ENCODE measurements around the gene HLA-DOA. TPM values are rescaled to one million over a fixed set of nuclear protein-coding genes. Genes with fewer than 3 reads are reported as not detected.

Gene HLA-DOA
- total and polyA plus RNA-seq, 2 experiments from 2014 or later = 0.83 to 2.0 TPM

GRCh38 chr6:33007831-33008400 is 1.5 kb downstream of the HLA-DOA start:
- Histone ChIP-seq H3K4me1 (ENCODE audit: insufficient read depth) (no peaks in the 10 kb centered on the region), H3K36me3 (replicated peaks; ENCODE audit: insufficient read depth, low read depth) (no peaks in the 10 kb centered on the region), H3K4me3 (no peak overlapping the region), H3K27ac (no peak overlapping the region), H3K4me2 (no peak overlapping the region), H3K27me3 (peaks cover 12% of the 10 kb centered on the region), H3K79me2 (no peaks in the 10 kb centered on the region), H3K9me3 (ENCODE audit: low read depth) (no peaks in the 10 kb centered on the region), H3K9me2 (replicated peaks; ENCODE audit: insufficient read depth) (no peaks in the 10 kb centered on the region), H2AFZ (no peak overlapping the region), H4K20me1 (ENCODE audit: insufficient read depth, poor library complexity, severe bottlenecking) (no peaks in the 10 kb centered on the region)
- 92% methylated on average over 26 of the region's 26 CpGs for WGBS (ENCODE audit: low lambda C conversion rate, missing lambda C conversion rate)
- no peak for DNase-seq (ENCODE audit: low spot score)
- TF ChIP-seq EZH2phosphoT487 (IDR thresholded peaks at IDR 0.05; ENCODE audit: low read depth, severe bottlenecking, unreplicated experiment) (no peak), EZH2 (IDR thresholded peaks at IDR 0.05; ENCODE audit: borderline replicate concordance) (no peak)
- TF ChIP-seq, protein P1, sequence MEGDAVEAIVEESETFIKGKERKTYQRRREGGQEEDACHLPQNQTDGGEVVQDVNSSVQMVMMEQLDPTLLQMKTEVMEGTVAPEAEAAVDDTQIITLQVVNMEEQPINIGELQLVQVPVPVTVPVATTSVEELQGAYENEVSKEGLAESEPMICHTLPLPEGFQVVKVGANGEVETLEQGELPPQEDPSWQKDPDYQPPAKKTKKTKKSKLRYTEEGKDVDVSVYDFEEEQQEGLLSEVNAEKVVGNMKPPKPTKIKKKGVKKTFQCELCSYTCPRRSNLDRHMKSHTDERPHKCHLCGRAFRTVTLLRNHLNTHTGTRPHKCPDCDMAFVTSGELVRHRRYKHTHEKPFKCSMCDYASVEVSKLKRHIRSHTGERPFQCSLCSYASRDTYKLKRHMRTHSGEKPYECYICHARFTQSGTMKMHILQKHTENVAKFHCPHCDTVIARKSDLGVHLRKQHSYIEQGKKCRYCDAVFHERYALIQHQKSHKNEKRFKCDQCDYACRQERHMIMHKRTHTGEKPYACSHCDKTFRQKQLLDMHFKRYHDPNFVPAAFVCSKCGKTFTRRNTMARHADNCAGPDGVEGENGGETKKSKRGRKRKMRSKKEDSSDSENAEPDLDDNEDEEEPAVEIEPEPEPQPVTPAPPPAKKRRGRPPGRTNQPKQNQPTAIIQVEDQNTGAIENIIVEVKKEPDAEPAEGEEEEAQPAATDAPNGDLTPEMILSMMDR (IDR thresholded peaks at IDR 0.05; ENCODE audit: poor library complexity) = no peak

GRCh38 chr6:33004940-33005339 is 4.5 kb downstream of the HLA-DOA start:
- no peak overlapping the region for H3K4me2 ChIP-seq
- H3K4me1 ChIP-seq (ENCODE audit: insufficient read depth) = no peaks in the 10 kb centered on the region
- H4K20me1 ChIP-seq (ENCODE audit: insufficient read depth, poor library complexity, severe bottlenecking) = no peaks in the 10 kb centered on the region
- DNase-seq (ENCODE audit: low spot score) = no peak
- H3K9me2 ChIP-seq (replicated peaks; ENCODE audit: insufficient read depth) = no peaks in the 10 kb centered on the region
- no peak overlapping the region for H3K27ac ChIP-seq
- TF ChIP-seq EZH2 (IDR thresholded peaks at IDR 0.05; ENCODE audit: borderline replicate concordance) = no peak
- no peak for TF ChIP-seq EZH2phosphoT487 (IDR thresholded peaks at IDR 0.05; ENCODE audit: low read depth, severe bottlenecking, unreplicated experiment)
- TF ChIP-seq, protein P1 (IDR thresholded peaks at IDR 0.05; ENCODE audit: poor library complexity) = no peak
- WGBS (ENCODE audit: low lambda C conversion rate, missing lambda C conversion rate) = 92% methylated on average over 6 of the region's 6 CpGs
- no peak overlapping the region for H2AFZ ChIP-seq
- no peaks in the 10 kb centered on the region for H3K36me3 ChIP-seq (replicated peaks; ENCODE audit: insufficient read depth, low read depth)
- no peaks in the 10 kb centered on the region for H3K9me3 ChIP-seq (ENCODE audit: low read depth)
- peaks cover 25% of the 10 kb centered on the region for H3K27me3 ChIP-seq
- H3K4me3 ChIP-seq = no peak overlapping the region
- H3K79me2 ChIP-seq = no peaks in the 10 kb centered on the region

GRCh38 chr6:33001685-33002084 is 7.7 kb downstream of the HLA-DOA start:
- H3K27me3 ChIP-seq = peaks cover 25% of the 10 kb centered on the region

More at GRCh38 chr6:33001685-33002084, 7.7 kb downstream of the HLA-DOA start:
- no peak overlapping the region for H2AFZ ChIP-seq
- no peaks in the 10 kb centered on the region for H3K9me3 ChIP-seq (ENCODE audit: low read depth)
- no peak overlapping the region for H3K4me3 ChIP-seq
- H3K36me3 ChIP-seq (replicated peaks; ENCODE audit: insufficient read depth, low read depth) = no peaks in the 10 kb centered on the region
- H4K20me1 ChIP-seq (ENCODE audit: insufficient read depth, poor library complexity, severe bottlenecking) = no peaks in the 10 kb centered on the region
- no peak for TF ChIP-seq EZH2 (IDR thresholded peaks at IDR 0.05; ENCODE audit: borderline replicate concordance)
- TF ChIP-seq, protein P1 (IDR thresholded peaks at IDR 0.05; ENCODE audit: poor library complexity) = no peak
- TF ChIP-seq EZH2phosphoT487 (IDR thresholded peaks at IDR 0.05; ENCODE audit: low read depth, severe bottlenecking, unreplicated experiment) = no peak
- no peaks in the 10 kb centered on the region for H3K79me2 ChIP-seq
- H3K27ac ChIP-seq = no peak overlapping the region
- no peak overlapping the region for H3K4me2 ChIP-seq
- H3K4me1 ChIP-seq (ENCODE audit: insufficient read depth) = no peaks in the 10 kb centered on the region
- H3K9me2 ChIP-seq (replicated peaks; ENCODE audit: insufficient read depth) = no peaks in the 10 kb centered on the region
- 71% methylated on average over 4 of the region's 4 CpGs for WGBS (ENCODE audit: low lambda C conversion rate, missing lambda C conversion rate)
- DNase-seq (ENCODE audit: low spot score) = no peak

All from hepatocyte (in vitro differentiated cells).